H1 (cell line): Measurements from ENCODE around the gene MACROD2. TPM values are rescaled to one million over a fixed set of nuclear protein-coding genes. Genes with fewer than 3 reads are reported as not detected.

Source experiments
- HDAC6 ChIP-seq: IDR thresholded peaks from one replicate; pipeline ENCODE4 v1.7.1; 2012; ENCODE audit warnings: low read depth, mild to moderate bottlenecking, inconsistent platforms, low read length, moderate library complexity
- TAF1 ChIP-seq: IDR thresholded peaks from 2 replicates; pipeline ENCODE4 v1.6.1; 2011; ENCODE audit warnings: mild to moderate bottlenecking, low read depth, low read length
- polyA plus RNA-seq, 7 experiments: library from polyadenylated mRNA; depleted of rRNA in 3 of 7; stranded (reverse) in 5 of 7; unstranded in 2 of 7; fragments of >200 nt in 5 of 7; fragments of 200-250 nt in 2 of 7; gene quantifications; 1 replicate in 5 of 7; 2 replicates in 1 of 7; 4 replicates in 1 of 7; pipeline versions ENCODE4 v1.2.1 to v1.2.3, GENCODE V29; 2011 to 2013; ENCODE audit warnings: missing spikeins in 2 of 7, mixed read lengths in 2 of 7
- total RNA-seq: library from RNA; stranded (reverse); fragmentation: NEBNext Ultra II Directional; extraction: Animal tissue kit (Norgen Biotek cat#: 25700); gene quantifications from 2 replicates; pipeline ENCODE4 v1.2.1, GENCODE V29; 2021
- TF ChIP-seq, protein P1 (sequence below), 3 experiments: IDR thresholded peaks; 1 replicate in 2 of 3; 2 replicates in 1 of 3; pipeline versions ENCODE4 v1.5.1 to v1.6.1; 2011; ENCODE audit warnings: low read length in 3 of 3, mild to moderate bottlenecking in 3 of 3, inconsistent platforms in 2 of 3, low read depth in 1 of 3, moderate library complexity in 1 of 3; ENCODE audit not compliant: insufficient read depth in 1 of 3; ENCODE audit errors: control extremely low read depth in 1 of 3
- TF ChIP-seq, protein P2 (sequence below): IDR thresholded peaks from 2 replicates; pipeline ENCODE4 v1.6.1; 2012; ENCODE audit warnings: inconsistent platforms
- TF ChIP-seq, protein P3 (sequence below): IDR thresholded peaks from 2 replicates; pipeline ENCODE4 v1.6.1; 2011; ENCODE audit warnings: low read depth, mild to moderate bottlenecking, low read length; ENCODE audit not compliant: insufficient read depth

The MACROD2 gene
- total and polyA plus RNA-seq, 2 of the 8 experiments (the other 6 are each of a cell fraction or from before 2014, with no cell fraction given) = 0.70 to 3.9 TPM

DNA sequence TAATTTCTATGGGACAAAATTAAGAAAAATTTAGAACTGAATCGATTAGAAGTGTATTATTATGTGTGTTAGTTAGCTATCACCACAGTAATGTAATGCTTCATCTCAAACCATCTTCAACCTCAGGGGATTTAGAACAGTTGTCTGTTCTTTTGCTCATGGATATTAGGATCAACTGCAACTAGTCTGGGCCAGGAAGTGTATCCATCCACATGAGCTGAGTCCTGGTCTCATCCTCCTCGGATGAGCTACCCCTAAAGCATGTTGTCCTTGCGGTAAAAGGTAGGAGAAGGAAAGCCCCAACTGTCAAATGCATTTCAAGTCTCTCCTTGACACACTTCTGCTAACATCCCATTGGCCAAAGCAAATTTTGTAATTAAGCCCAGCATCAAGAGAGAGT lies 2040.3 kb downstream of the MACROD2 start (continued):
- TF ChIP-seq, protein P1, sequence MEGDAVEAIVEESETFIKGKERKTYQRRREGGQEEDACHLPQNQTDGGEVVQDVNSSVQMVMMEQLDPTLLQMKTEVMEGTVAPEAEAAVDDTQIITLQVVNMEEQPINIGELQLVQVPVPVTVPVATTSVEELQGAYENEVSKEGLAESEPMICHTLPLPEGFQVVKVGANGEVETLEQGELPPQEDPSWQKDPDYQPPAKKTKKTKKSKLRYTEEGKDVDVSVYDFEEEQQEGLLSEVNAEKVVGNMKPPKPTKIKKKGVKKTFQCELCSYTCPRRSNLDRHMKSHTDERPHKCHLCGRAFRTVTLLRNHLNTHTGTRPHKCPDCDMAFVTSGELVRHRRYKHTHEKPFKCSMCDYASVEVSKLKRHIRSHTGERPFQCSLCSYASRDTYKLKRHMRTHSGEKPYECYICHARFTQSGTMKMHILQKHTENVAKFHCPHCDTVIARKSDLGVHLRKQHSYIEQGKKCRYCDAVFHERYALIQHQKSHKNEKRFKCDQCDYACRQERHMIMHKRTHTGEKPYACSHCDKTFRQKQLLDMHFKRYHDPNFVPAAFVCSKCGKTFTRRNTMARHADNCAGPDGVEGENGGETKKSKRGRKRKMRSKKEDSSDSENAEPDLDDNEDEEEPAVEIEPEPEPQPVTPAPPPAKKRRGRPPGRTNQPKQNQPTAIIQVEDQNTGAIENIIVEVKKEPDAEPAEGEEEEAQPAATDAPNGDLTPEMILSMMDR (IDR thresholded peaks at IDR 0.05; ENCODE audit: control extremely low read depth in 1 of 3, insufficient read depth in 1 of 3, low read depth in 1 of 3, low read length in 3 of 3) = no peak
- TF ChIP-seq, protein P2, sequence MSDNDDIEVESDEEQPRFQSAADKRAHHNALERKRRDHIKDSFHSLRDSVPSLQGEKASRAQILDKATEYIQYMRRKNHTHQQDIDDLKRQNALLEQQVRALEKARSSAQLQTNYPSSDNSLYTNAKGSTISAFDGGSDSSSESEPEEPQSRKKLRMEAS = no peak
- no peak for TF ChIP-seq HDAC6
- TF ChIP-seq, protein P3, sequence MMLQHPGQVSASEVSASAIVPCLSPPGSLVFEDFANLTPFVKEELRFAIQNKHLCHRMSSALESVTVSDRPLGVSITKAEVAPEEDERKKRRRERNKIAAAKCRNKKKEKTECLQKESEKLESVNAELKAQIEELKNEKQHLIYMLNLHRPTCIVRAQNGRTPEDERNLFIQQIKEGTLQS = no peak
- no peak for TF ChIP-seq TAF1
